Measurements from ENCODE around the gene MAGED4.
"Not testable (repeated sequence)": the region's sequence is repeated elsewhere in the genome, so short reads cannot be mapped to it uniquely, and the experiment has no call there.

DNA sequence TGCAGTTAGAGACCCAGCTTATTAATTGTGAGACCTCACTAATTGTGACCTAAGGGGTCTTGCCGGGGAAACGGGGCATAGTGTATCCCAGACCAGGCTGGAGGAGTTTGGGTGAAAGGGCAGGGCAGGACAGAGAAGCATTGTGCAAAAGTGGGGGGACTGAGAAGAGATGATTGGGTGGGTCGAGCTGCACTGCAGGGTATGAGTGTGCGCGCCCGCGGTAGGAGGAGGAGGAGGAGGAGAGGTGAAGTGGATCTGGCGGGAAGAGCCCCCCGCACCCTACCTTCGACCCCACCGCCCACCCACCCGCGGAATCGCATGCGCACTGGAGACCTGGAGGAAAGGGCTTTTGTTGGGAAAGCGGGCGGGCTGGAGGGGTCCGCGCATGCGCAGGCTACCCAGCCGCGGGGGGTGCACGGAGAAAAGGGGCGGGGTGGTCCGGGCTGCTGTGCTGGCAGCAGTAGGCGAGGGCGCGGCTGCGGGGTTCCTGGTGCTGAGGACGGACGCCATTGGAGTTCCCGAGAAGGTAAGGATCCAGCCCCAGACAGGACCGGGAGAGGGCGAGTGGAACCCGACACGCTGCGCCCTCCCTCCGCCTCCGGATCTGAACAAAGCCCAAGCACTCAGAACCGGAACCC lies at the start of gene MAGED4:
- TF ChIP-seq, protein P1, sequence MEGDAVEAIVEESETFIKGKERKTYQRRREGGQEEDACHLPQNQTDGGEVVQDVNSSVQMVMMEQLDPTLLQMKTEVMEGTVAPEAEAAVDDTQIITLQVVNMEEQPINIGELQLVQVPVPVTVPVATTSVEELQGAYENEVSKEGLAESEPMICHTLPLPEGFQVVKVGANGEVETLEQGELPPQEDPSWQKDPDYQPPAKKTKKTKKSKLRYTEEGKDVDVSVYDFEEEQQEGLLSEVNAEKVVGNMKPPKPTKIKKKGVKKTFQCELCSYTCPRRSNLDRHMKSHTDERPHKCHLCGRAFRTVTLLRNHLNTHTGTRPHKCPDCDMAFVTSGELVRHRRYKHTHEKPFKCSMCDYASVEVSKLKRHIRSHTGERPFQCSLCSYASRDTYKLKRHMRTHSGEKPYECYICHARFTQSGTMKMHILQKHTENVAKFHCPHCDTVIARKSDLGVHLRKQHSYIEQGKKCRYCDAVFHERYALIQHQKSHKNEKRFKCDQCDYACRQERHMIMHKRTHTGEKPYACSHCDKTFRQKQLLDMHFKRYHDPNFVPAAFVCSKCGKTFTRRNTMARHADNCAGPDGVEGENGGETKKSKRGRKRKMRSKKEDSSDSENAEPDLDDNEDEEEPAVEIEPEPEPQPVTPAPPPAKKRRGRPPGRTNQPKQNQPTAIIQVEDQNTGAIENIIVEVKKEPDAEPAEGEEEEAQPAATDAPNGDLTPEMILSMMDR (conservative IDR thresholded peaks at IDR 0.05 in 1 of 2, IDR thresholded peaks at IDR 0.05 in 1 of 2; ENCODE audit: extremely low read depth in 1 of 2, insufficient read depth in 1 of 2, low read depth in 1 of 2, low read length in 2 of 2): not testable (repeated sequence)
- not testable (repeated sequence) for TF ChIP-seq EZH2 (IDR thresholded peaks at IDR 0.05; ENCODE audit: borderline replicate concordance, low read length)

All from mammary epithelial cell (primary cell).